GM18519 (cell line): ENCODE data around the gene GFAP.
"Not testable (repeated sequence)": the region's sequence is repeated elsewhere in the genome, so short reads cannot be mapped to it uniquely, and the experiment has no call there.

ENCODE experiments used
- ATAC-seq: cut with Tn5 transposase; IDR thresholded peaks from one replicate; pipeline ENCODE4 v1.9.1; 2021; ENCODE audit warnings: mild to moderate bottlenecking, moderate library complexity; ENCODE audit not compliant: unreplicated experiment, low FRiP score

The GFAP gene

GRCh38 chr17:44915321-44915726 is at the start of gene GFAP:
TSS of gene GFAP (minus strand) at chr17:44915500. CDS start at chr17:44915486, 14 bp downstream.
- ATAC-seq = no peak

GRCh38 chr17:44961921-44962350 is 46.6 kb upstream of the GFAP start:
- no peak for ATAC-seq

GRCh38 chr17:44960691-44961090 is 45.4 kb upstream of the GFAP start:
- ATAC-seq = no peak

- ATAC-seq = no peak
Measured at GRCh38 chr17:44959821-44960531, 44.7 kb upstream of the GFAP start.

GRCh38 chr17:44956998-44957981 is 42.0 kb upstream of the GFAP start:
- no peak for ATAC-seq

GRCh38 chr17:44955674-44956425 is 40.5 kb upstream of the GFAP start:
- ATAC-seq = no peak

GRCh38 chr17:44952946-44953475 is 37.7 kb upstream of the GFAP start:
- no peak for ATAC-seq

- no peak for ATAC-seq
Measured at GRCh38 chr17:44948315-44948795, 33.1 kb upstream of the GFAP start.

- ATAC-seq = peak; percentile 80
Measured at GRCh38 chr17:44947461-44948314, 32.4 kb upstream of the GFAP start, which contains the start of gene KIF18B. TSS of gene KIF18B (minus strand) at chr17:44947773. CDS start at chr17:44936344, 11,429 bp downstream.

- ATAC-seq = not testable (repeated sequence)
Measured at GRCh38 chr17:44945652-44946051, 30.4 kb upstream of the GFAP start.

- no peak for ATAC-seq
Measured at GRCh38 chr17:44942456-44942855, 27.2 kb upstream of the GFAP start.

GRCh38 chr17:44941712-44942331 is 26.5 kb upstream of the GFAP start:
- ATAC-seq = no peak

- no peak for ATAC-seq
Measured at GRCh38 chr17:44940768-44941167, 25.5 kb upstream of the GFAP start.

GRCh38 chr17:44940317-44940716 is 25.0 kb upstream of the GFAP start:
- ATAC-seq = no peak

- ATAC-seq = no peak
Measured at GRCh38 chr17:44935116-44935515, 19.8 kb upstream of the GFAP start.

GRCh38 chr17:44934745-44935105 is 19.4 kb upstream of the GFAP start:
- no peak for ATAC-seq

- no peak for ATAC-seq
Measured at GRCh38 chr17:44933824-44934744, 18.8 kb upstream of the GFAP start.

- no peak for ATAC-seq
Measured at GRCh38 chr17:44932787-44933097, 17.4 kb upstream of the GFAP start.
